ENCODE results near the gene LVRN.

DNA sequence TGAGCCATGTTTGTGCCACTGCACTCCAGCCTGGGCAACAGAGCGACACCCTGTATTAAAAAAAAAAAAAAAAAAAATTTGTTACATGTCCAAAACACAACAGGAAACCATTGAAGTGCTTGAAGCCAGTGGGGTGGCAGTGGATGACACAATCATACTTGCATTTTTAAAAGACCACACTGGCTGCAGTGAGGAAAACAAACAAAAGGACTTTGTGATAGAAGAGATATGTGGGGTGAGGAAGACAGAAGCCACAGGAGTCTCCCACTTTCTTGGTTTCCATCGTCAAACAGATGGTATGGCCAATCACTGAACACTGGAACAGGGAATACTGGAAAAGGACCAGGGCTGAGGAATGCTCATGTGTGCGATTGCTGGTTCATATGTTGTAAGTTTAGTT, 101.7 kb downstream of the LVRN start:
- TF ChIP-seq GATA2 (IDR thresholded peaks at IDR 0.05; ENCODE audit: low read depth, low read length) (no peak), GATA3 (IDR thresholded peaks at IDR 0.05; ENCODE audit: low read depth, low read length) (no peak)

Measured in SH-SY5Y (cell line).